HepG2 (cell line): ENCODE data around the gene HSDL2. TPM values are rescaled to one million over a fixed set of nuclear protein-coding genes. Genes with fewer than 3 reads are reported as not detected.

Source experiments
- ATAC-seq: fragments of 200-7000 bp; cut with Tn5 transposase; 3 replicates; pipeline ENCODE4 v1.9.1; 2020; ENCODE audit warnings: mild to moderate bottlenecking, moderate library complexity
- BruUV-seq: library from RNA; stranded (reverse); fragments of 400-500 nt; replicated peaks from 2 replicates; lab custom pipeline; 2021; lab: Mats Ljungman, UMichigan
- CTCF ChIA-PET: fragments of 300-600 bp; formaldehyde crosslinking; extraction: SDS; loops from one replicate; lab custom pipeline; 2021; ENCODE audit warnings: low total read pairs, inconsistent platforms, low intra/inter-chr PET ratio; lab: Yijun Ruan, JAX
- POLR2A ChIA-PET: fragments of 350-600 bp; sonication (Branson Sonifier 250); formaldehyde crosslinking; loops from one replicate; lab custom pipeline; 2020; ENCODE audit warnings: antibody characterized with exemption, inconsistent platforms; lab: Yijun Ruan, JAX
- DNase-seq: peaks from one replicate; pipeline ENCODE4 v3.0.0-alpha.2; 2015; ENCODE audit warnings: low spot score
- FAIRE-seq: peaks from 3 replicates; lab custom pipeline; 2011; peaks lifted over from hg19 to GRCh38; lab: Jason Lieb, UNC
- H2AFZ ChIP-seq: one replicate; pipeline ENCODE4 v1.6.1; 2011; ENCODE audit warnings: low read length, inconsistent platforms
- H3K27ac ChIP-seq: fragments of 300-600 bp; 3 replicates; pipeline ENCODE4 v1.8.0; 2011; ENCODE audit warnings: mixed run types, mild to moderate bottlenecking, mixed read lengths, low read length, inconsistent platforms; ENCODE audit not compliant: insufficient read depth; ENCODE audit errors: extremely low read length
- H3K27me3 ChIP-seq, 2 experiments: fragments of 200-600 bp in 1 of 2; 2 replicates in 1 of 2; 3 replicates in 1 of 2; pipeline versions ENCODE4 v1.6.0 to v1.8.0; 2011; ENCODE audit warnings: low read length in 2 of 2, mild to moderate bottlenecking in 2 of 2, moderate library complexity in 2 of 2, inconsistent platforms in 1 of 2; ENCODE audit not compliant: insufficient read depth in 2 of 2, control insufficient read depth in 1 of 2
- H3K36me3 ChIP-seq, 2 experiments: fragments of 200-600 bp in 1 of 2; replicated peaks in 1 of 2; 2 replicates in 1 of 2; 3 replicates in 1 of 2; pipeline versions ENCODE4 v1.5.1 to v1.8.0; 2011; ENCODE audit warnings: low read length in 2 of 2, inconsistent platforms in 1 of 2; ENCODE audit not compliant: insufficient read depth in 2 of 2, control insufficient read depth in 1 of 2
- H3K4me1 ChIP-seq: 2 replicates; pipeline ENCODE4 v1.5.1; 2012; ENCODE audit warnings: low read length, inconsistent platforms; ENCODE audit not compliant: insufficient read depth
- H3K4me2 ChIP-seq: 2 replicates; pipeline ENCODE4 v1.6.0; 2011; ENCODE audit warnings: low read depth, low read length, inconsistent platforms
- H3K4me3 ChIP-seq, 3 experiments: fragments of 200-600 bp in 1 of 3; sonication (generic), shearing (Covaris generic) in 1 of 3; replicated peaks in 1 of 3; 2 replicates each; pipeline ENCODE4 v1.5.1; 2011 to 2016; ENCODE audit warnings: low read length in 3 of 3, inconsistent platforms in 2 of 3, low read depth in 2 of 3, mild to moderate bottlenecking in 2 of 3, control low read depth in 1 of 3, mixed read lengths in 1 of 3; ENCODE audit not compliant: insufficient read depth in 1 of 3
- H3K79me2 ChIP-seq: one replicate; pipeline ENCODE4 v1.6.1; 2011; ENCODE audit warnings: low read length, inconsistent platforms; ENCODE audit not compliant: insufficient read depth
- H3K9ac ChIP-seq: 2 replicates; pipeline ENCODE4 v1.6.0; 2011; ENCODE audit warnings: mild to moderate bottlenecking, low read depth, low read length, inconsistent platforms; ENCODE audit not compliant: insufficient read depth
- H3K9me3 ChIP-seq: 2 replicates; pipeline ENCODE4 v1.5.1; 2012; ENCODE audit warnings: mild to moderate bottlenecking, low read length
- H4K20me1 ChIP-seq: 2 replicates; pipeline ENCODE4 v1.6.0; 2011; ENCODE audit warnings: inconsistent platforms, mild to moderate bottlenecking, low read length, moderate library complexity; ENCODE audit not compliant: insufficient read depth
- ISL2 ChIP-seq: sonication (generic); formaldehyde crosslinking; IDR thresholded peaks from 2 replicates; pipeline ENCODE4 v1.5.0; 2020; ENCODE audit warnings: missing genetic modification reagents
- PHF20 ChIP-seq: sonication (generic); formaldehyde crosslinking; IDR thresholded peaks from 2 replicates; pipeline ENCODE4 v1.5.0; 2020; ENCODE audit warnings: mild to moderate bottlenecking, missing genetic modification reagents
- SMARCC2 ChIP-seq: fragments of 450-650 bp; IDR thresholded peaks from 2 replicates; pipeline ENCODE4 v1.6.1; 2017; ENCODE audit warnings: antibody characterized with exemption, mild to moderate bottlenecking
- ZNF224 ChIP-seq: sonication (generic); formaldehyde crosslinking; IDR thresholded peaks from 2 replicates; pipeline ENCODE4 v1.5.0; 2020; ENCODE audit warnings: mild to moderate bottlenecking, missing genetic modification reagents
- ZNF230 ChIP-seq: sonication (generic); formaldehyde crosslinking; IDR thresholded peaks from 2 replicates; pipeline ENCODE4 v1.4.0; 2020; ENCODE audit warnings: mild to moderate bottlenecking, missing genetic modification reagents
- WGBS: methylation state at CpG from one replicate; pipeline ENCODE4 v1.1.6; 2017; ENCODE audit warnings: low lambda C conversion rate; 5-methylcytosine and 5-hydroxymethylcytosine counted together
- in situ Hi-C: cut with HindIII; loops from 2 replicates; pipeline ENCODE4 v1.10.0; 2017; ENCODE audit warnings: low pct_unique_long_range_greater_than_20kb; ENCODE audit not compliant: extremely low pct_ligation_motif_present
- intact Hi-C: fragments of 100-400 bp; cut with micrococcal nuclease; formaldehyde crosslinking; loops from one replicate; pipeline ENCODE4 v1.10.0; 2022; ENCODE audit not compliant: unreplicated experiment
- polyA plus RNA-seq, 8 experiments: library from polyadenylated mRNA; depleted of rRNA in 3 of 8; stranded (reverse) in 7 of 8; unstranded in 1 of 8; fragments of >200 nt; fragmentation: Illumina TruSeq in 4 of 8; extraction: Trizol in 4 of 8; gene quantifications; 2 replicates each; pipeline versions ENCODE4 v1.2.1 to v1.2.3, GENCODE V29; 2011 to 2016; ENCODE audit warnings: low read depth in 4 of 8, missing spikeins in 1 of 8, mixed read lengths in 1 of 8; ENCODE audit not compliant: insufficient read depth in 1 of 8
- total RNA-seq, 5 experiments: library from RNA; depleted of rRNA; stranded (reverse); fragments of >200 nt; fragmentation: Illumina TruSeq; extraction: Trizol; gene quantifications; 2 replicates each; pipeline ENCODE4 v1.2.3, GENCODE V29; 2016; ENCODE audit warnings: low read depth in 1 of 5
- TF ChIP-seq, protein P1 (sequence below): sonication (generic); formaldehyde crosslinking; IDR thresholded peaks from 2 replicates; pipeline ENCODE4 v1.4.0; 2020; ENCODE audit warnings: missing genetic modification reagents, borderline replicate concordance
- TF ChIP-seq, protein P2 (sequence below): sonication (generic); formaldehyde crosslinking; conservative IDR thresholded peaks from 2 replicates; pipeline ENCODE4 v1.8.0; 2022; ENCODE audit warnings: low read depth, missing genetic modification reagents
- TF ChIP-seq, protein P3 (sequence below): sonication (generic); formaldehyde crosslinking; IDR thresholded peaks from 2 replicates; pipeline ENCODE4 v1.8.1; 2023; ENCODE audit warnings: mild to moderate bottlenecking, moderate library complexity, missing genetic modification reagents

HSDL2 gene
- total and polyA plus RNA-seq, 2 of the 13 experiments (the other 11 are each of a cell fraction or from before 2014, with no cell fraction given), result 55.3 to 80.2 TPM

DNA sequence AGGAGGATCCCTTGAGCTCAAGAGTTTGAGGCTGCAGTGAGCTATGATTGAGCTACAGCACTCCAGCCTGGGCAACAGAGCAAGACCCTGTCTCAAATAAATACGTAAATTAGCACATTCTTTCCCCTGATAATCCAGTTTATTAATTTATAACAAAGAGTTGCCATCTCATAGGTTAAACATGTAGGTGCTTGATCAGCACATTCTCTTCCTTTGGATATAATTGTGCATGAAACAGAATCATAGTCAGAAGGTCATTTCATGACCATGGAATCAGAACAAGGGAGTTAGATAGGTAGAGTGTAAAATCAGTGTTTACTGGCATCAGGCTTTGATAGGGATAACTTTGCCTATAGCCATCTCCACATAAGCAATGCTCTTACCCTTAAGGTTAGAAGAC, 63.7 kb downstream of the HSDL2 start (continued):
- TF ChIP-seq, protein P1, sequence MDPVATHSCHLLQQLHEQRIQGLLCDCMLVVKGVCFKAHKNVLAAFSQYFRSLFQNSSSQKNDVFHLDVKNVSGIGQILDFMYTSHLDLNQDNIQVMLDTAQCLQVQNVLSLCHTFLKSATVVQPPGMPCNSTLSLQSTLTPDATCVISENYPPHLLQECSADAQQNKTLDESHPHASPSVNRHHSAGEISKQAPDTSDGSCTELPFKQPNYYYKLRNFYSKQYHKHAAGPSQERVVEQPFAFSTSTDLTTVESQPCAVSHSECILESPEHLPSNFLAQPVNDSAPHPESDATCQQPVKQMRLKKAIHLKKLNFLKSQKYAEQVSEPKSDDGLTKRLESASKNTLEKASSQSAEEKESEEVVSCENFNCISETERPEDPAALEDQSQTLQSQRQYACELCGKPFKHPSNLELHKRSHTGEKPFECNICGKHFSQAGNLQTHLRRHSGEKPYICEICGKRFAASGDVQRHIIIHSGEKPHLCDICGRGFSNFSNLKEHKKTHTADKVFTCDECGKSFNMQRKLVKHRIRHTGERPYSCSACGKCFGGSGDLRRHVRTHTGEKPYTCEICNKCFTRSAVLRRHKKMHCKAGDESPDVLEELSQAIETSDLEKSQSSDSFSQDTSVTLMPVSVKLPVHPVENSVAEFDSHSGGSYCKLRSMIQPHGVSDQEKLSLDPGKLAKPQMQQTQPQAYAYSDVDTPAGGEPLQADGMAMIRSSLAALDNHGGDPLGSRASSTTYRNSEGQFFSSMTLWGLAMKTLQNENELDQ (CRISPR knock-in tag), result no peak
- TF ChIP-seq SMARCC2 (no peak), ZNF224 (CRISPR knock-in tag) (no peak)
- TF ChIP-seq, protein P2, sequence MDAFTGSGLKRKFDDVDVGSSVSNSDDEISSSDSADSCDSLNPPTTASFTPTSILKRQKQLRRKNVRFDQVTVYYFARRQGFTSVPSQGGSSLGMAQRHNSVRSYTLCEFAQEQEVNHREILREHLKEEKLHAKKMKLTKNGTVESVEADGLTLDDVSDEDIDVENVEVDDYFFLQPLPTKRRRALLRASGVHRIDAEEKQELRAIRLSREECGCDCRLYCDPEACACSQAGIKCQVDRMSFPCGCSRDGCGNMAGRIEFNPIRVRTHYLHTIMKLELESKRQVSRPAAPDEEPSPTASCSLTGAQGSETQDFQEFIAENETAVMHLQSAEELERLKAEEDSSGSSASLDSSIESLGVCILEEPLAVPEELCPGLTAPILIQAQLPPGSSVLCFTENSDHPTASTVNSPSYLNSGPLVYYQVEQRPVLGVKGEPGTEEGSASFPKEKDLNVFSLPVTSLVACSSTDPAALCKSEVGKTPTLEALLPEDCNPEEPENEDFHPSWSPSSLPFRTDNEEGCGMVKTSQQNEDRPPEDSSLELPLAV (CRISPR knock-in tag), result no peak

DNA sequence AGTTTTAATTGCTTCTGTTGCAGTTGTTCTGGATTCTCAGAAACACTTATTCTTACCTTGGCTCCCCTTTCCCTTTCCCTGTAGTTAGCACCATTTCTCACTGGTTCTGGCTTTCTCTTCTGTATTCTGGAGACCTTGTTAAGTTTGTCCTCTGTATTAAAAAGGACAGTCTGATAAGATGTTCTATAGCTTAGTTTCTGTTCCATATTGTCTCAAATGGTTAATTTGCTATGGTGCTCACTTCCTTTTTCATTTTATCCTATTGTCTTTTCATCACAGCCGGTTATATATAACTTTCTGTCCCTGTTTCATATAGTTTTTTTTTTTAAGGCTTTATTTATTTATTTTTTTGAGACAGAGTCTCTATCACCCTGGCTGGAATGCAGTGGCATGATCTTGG, 65.3 kb downstream of the HSDL2 start:
- TF ChIP-seq PHF20 (CRISPR knock-in tag), result no peak
- TF ChIP-seq ZNF230, result no peak
- TF ChIP-seq ISL2, result no peak
- TF ChIP-seq, protein P3, sequence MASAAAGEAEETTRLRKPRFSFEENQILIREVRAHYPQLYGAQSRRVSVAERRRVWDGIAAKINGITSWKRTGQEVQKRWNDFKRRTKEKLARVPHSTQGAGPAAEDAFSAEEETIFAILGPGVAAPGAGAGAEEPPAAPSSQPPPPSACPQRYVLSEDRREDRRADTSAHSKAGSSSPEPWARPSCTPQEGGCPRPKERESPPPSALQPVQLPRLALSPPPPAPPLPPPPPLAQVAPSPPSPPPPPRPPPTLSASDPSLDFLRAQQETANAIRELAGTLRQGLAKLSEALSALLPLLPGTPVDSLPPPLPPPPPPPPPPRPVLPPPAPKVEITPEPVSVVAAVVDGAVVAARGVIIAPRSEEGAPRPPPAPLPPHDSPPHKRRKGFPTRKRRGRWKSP (CRISPR knock-in tag), result no peak
- ChIA-PET CTCF (no interaction called here), POLR2A (no interaction called here)
- Histone ChIP-seq H3K27ac (no peak overlapping the region), H3K9me3 (no peaks in the 10 kb centered on the region), H3K4me2 (no peak overlapping the region), H2AFZ (no peak overlapping the region), H3K27me3 (no peaks in the 10 kb centered on the region), H3K79me2 (peaks cover 4% of the 10 kb centered on the region), H4K20me1 (no peaks in the 10 kb centered on the region), H3K9ac (no peak overlapping the region), H3K4me3 (no peak overlapping the region), H3K36me3 (peaks cover 7 to 29% of the 10 kb centered on the region in 2 experiments), H3K4me1 (peaks cover 10% of the 10 kb centered on the region; the same call in 1 of the 2 replicates)
- no TSS peak for BruUV-seq
- FAIRE-seq (no peak), ATAC-seq (no peak), DNase-seq (no peak)
- in situ Hi-C loops (no loop called here), intact Hi-C loops (loop anchor here (10.0 kb wide), 1 partner anchor 350 kb away; no protein-coding TSS in a partner anchor)
- 0% methylated on average over 1 of the region's 1 CpG for WGBS
